Measurements from ENCODE around the gene MYH2.

The MYH2 gene

DNA sequence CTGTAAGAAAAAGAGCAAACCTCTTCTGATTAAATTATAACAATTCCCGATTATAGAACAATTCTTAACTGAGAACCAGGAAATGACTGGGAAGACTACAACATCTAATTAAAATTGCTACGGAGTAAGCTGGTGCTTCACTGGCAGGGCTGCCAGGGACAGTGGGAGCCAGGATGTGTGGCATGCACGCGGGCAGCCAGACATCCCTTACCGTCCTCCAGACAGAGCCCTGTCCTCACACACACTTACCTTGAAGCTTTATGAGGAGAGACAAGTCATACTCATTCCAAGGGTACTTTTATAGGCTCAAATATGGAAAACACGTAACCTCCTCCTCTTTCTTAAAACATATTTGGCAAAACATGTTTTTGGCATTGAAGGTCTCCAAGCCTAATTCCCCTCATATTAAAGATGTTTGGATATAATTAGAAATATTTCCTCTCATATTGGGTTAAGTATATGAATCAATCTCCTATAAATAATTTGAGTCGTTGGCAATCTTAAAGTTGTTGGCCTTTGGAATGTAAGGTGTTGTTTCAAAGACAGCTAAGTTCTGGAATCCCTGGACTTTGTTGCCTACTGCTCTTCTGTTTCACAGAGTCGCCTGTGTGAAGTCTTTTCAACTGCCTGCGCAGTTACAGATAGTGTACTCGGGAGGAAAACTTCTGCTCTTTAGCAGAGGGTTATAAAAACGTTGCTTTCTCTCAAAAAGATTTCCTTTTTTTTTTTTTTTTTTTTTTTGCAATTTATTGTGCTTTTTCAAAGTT, 31.0 kb downstream of the MYH2 start, which contains the start of gene MYH1:
Gene MYH1 (minus strand): TSS at position 272 of the 767 bp plus-strand sequence. CDS start 1,900 bp downstream, outside the sequence.
- no peak for DNase-seq
- intact Hi-C loops (cut with DNase I): no loop called here

DNA sequence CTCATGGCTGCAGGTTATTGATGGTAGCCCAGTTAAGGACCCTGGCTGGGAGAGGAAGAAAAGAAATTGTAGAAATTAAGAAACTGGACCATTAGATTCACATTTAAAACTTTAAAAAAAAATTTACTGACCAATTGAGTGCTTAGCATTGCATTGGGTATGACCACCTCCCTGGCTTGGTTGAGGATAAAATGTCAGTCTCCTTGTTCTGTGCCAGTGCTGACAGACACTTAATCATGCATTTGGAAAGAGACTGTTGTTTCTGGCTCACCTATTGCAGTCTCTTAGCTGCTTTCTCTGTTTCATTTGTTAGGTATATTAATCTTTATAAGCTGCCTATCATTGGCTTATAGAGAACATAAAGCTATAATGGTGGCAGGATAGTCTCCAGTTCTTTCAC, 32.8 kb downstream of the MYH2 start:
- DNase-seq: no peak
- intact Hi-C loops (cut with DNase I): no loop called here

DNA sequence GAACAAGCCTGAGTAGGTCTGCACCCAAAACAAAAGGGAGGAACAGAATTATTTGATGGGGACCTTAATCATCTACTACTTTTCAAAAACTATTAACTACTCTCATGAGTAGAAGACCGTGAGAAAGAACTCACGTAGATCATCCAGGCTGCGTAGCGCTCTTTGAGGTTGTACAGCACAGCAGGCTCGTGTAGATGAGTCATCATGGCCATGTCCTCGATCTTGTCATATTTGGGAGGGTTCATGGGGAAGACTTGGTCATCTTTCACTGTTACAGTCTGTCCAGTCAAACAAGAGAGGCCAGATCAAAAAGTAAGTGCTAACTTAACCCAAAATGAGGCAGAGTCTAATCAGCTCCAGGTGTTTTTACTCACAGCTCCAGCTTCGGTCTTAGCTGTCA, 33.4 kb downstream of the MYH2 start:
- intact Hi-C loops (cut with DNase I): no loop called here
- no peak for DNase-seq

DNA sequence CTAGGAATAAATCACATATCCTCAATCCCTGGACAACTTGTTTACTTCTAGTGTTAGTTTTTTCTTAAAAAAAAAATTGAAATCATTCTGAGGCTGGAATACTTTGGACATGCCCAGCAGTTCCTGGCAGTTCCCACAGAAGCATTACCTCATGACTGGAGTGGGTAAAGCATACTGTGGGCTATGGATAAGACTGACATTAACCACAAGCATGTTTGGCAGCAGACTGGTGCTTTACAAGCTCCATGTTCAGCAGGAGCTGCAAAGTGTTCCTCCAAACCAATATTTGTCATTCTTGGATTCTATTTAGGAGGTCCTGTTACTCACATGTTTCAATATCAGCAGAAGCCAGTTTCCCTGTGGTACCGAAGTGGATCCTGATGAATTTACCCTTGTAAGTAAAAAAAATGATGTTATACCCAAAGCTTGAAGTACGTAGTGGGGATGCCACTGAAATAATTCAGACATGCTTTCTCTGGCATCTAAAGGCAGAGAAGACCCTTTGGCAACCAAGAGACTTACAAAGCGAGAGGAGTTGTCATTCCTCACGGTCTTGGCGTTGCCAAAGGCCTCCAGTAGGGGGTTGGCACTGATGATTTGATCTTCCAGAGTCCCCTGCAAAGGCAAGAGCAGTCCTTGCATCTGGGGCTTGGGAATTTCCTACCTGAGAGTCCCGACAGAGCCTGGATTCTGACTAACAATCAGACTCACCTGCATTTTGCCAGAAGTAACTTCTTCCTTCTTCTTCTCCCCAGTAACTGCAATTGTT, 36.0 kb downstream of the MYH2 start:
- intact Hi-C loops (cut with DNase I): no loop called here
- DNase-seq: no peak

DNA sequence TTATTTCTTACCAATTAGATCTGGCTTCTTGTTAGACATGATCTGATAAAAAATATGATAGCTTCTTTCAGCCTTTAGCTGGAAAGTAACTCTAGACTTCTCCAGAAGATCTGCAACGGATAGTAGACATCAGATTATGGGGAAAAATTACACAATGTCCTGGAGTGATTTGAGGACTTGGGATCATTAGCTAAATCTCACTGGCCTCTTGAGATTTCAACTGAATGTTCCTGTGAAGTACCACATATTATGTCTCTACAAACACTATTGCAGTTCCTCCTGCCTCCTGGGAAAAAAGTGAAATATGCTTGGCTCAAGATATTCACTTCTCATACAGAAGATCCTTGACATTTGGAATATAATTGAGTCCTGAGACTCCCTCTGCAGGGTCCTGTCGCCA, 36.6 kb downstream of the MYH2 start:
- intact Hi-C loops (cut with DNase I): no loop called here
- no peak for DNase-seq

DNA sequence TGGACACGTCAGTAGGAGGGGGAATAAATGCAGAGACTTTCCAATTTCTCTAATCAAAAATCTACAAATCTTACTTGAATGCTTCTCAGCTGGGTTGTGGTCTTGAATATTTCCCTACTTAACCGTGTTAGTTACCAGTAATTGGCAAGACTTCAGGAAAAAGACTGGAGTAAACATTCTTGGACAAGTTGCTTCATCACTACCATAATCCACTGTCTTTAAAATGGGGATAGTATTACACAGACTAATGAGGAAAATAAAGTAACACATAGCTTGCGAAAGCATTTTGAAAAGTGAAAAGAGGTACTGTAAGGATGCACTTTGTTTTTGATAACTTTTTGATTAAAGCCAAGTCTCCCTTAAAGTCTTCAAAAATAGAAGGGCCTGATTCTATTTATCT, 49.5 kb downstream of the MYH2 start:
- no peak for DNase-seq
- intact Hi-C loops (cut with DNase I): no loop called here

DNA sequence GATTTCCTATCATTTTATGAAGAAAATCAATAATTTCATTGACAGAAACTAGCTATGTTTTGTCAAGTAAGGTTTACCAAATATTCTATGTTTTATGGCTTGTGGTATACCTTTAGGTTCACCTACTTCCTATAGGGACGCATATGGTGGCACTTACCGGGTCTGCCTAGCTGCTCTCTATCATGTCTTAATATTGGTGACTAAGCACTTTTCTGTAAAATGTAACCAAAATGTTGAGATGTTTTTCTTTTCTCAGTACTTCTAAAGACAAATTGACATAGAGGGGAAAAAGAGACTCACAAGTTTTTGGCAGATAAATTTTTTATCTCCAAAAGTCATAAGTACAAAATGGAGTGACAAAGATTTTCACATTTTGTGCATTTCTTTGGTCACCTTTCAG, 57.5 kb downstream of the MYH2 start:
- intact Hi-C loops (cut with DNase I): no loop called here
- no peak for DNase-seq

DNA sequence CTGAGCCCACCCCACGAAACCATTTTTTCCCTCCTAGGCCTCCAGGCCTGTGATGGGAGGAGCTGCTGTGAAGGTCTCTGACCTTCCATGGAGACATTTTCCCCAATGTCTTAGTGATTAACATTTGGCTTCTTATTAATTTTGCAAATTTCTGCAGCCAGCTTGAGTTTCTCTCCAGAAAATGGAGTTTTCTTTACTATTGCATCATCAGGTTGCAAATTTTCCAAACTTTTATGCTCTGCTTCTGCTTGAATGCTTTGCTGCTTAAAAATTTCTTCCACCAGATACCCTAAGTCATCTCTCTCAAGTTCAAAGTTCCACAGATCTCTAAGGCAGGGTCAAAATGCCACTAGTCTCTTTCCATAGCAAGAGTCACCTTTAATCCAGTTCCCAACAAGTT, 67.2 kb downstream of the MYH2 start:
- intact Hi-C loops (cut with DNase I): no loop called here
- no peak for DNase-seq

DNA sequence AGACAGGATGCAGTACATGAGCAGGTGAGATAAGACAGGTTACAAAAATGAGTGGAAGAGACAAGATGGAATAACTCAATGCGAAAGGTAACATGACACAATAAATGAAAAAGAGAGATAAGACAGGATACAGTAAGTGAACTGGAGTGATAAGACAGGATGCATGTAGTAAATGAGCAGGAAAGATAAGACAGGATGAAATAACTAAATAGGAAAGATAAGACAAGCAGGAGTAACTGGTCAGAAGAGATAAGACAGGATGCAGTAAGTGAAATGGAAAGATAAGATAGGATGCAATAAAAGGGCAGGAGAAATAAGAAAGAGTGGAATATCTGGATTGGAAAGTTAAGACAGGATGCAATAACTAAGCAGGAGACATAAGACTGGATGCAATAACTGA, 71.8 kb downstream of the MYH2 start:
- intact Hi-C loops (cut with DNase I): no loop called here
- no peak for DNase-seq

DNA sequence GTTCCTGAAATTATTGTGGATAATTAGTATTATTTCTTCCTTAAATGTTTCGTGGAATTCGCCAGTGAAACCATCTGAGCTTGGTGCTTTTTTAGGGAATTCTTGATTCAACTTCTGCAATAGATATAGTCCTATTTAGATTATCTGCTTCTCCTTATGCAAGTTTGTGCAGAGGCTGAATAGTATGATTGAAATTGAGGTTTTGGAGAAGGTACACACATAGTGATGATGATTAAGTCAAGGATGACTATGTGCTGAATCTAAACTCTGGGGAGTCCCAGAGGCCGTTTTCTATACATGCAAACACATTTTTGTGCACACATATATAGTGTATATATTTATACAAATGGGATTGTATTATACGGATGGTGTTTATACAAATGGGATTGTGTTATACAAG, 74.9 kb downstream of the MYH2 start:
- intact Hi-C loops (cut with DNase I): no loop called here
- DNase-seq: no peak

DNA sequence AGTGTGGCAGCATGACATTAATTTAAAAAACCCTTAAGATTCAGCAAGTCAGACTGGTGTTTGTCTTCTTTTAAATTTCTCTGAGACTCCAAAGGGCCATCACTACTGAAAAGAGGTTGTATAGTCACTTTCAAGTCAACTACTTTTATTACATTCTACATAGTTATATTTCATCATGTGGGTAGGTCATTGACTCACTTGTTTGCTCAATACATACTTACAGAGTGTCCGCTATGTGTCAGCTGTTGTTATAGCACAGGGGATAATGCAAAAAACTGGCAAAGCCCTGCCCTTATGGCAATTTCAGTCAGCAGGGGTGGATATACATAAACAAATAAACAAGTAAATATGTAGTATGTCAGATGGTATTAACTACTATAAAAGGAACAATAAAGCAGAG, 77.6 kb downstream of the MYH2 start:
- intact Hi-C loops (cut with DNase I): no loop called here
- DNase-seq: no peak
